Duodenal mucosa (tissue), 2 donors: ENCODE measurements around the gene PATJ.
"Not testable (repeated sequence)": the region's sequence is repeated elsewhere in the genome, so short reads cannot be mapped to it uniquely, and the experiment has no call there.

Source experiments
- H3K27ac ChIP-seq: one replicate; pipeline ENCODE4 v1.7.0; 2013; ENCODE audit warnings: low read depth, low read length
- H3K27me3 ChIP-seq, 2 donors: one replicate each; pipeline ENCODE4 v1.7.0; 2013; ENCODE audit warnings: low read length in 2 of 2, control low read depth in 1 of 2; ENCODE audit not compliant: insufficient read depth in 2 of 2, control insufficient read depth in 1 of 2
- H3K36me3 ChIP-seq, 2 donors: one replicate each; pipeline ENCODE4 v1.7.0; 2013; ENCODE audit warnings: low read length in 2 of 2, control low read depth in 1 of 2; ENCODE audit not compliant: insufficient read depth in 2 of 2, control insufficient read depth in 1 of 2
- H3K4me1 ChIP-seq, 2 donors: one replicate each; pipeline ENCODE4 v1.7.0; 2013; ENCODE audit warnings: low read length in 2 of 2, control low read depth in 1 of 2; ENCODE audit not compliant: insufficient read depth in 2 of 2, control insufficient read depth in 1 of 2
- H3K4me3 ChIP-seq, 2 donors: one replicate each; pipeline ENCODE4 v1.7.0; 2013; ENCODE audit warnings: low read length in 2 of 2, low read depth in 1 of 2
- H3K9ac ChIP-seq, 2 donors: one replicate each; pipeline ENCODE4 v1.7.0; 2013; ENCODE audit warnings: low read length in 2 of 2, low read depth in 1 of 2
- H3K9me3 ChIP-seq, 2 donors: one replicate each; pipeline ENCODE4 v1.7.0; 2013; ENCODE audit warnings: low read length in 2 of 2, control low read depth in 1 of 2; ENCODE audit not compliant: control insufficient read depth in 1 of 2

PATJ gene

DNA sequence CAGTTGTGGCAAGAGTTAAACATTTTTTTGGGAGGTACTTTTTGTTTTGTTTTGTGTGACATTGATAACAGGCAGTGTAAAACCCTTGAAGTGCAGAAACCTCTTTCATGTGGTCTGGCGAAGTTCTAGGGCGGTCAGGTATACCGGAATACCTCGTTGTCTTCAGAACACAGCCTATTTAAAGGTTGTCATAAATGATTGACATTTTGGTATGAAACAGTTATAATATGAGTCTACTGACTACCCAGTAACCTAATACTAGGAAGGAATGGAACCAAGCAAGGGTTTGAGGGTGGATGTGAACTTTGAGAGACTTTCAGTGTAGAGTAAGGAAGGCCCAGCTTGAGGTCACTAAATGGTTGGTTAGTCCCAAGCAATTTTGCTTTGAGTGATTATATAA is 40.5 kb downstream of the PATJ start:
- H3K27me3 ChIP-seq, result no peaks in the 10 kb centered on the region
- H3K27ac ChIP-seq, result no peak overlapping the region
- no peaks in the 10 kb centered on the region for H3K9me3 ChIP-seq
- peaks cover 13 to 17% of the 10 kb centered on the region in 2 donors for H3K36me3 ChIP-seq
- H3K4me3 ChIP-seq, result no peak overlapping the region
- no peak overlapping the region for H3K9ac ChIP-seq
- peaks cover 0 to 3% of the 10 kb centered on the region in 2 donors for H3K4me1 ChIP-seq

DNA sequence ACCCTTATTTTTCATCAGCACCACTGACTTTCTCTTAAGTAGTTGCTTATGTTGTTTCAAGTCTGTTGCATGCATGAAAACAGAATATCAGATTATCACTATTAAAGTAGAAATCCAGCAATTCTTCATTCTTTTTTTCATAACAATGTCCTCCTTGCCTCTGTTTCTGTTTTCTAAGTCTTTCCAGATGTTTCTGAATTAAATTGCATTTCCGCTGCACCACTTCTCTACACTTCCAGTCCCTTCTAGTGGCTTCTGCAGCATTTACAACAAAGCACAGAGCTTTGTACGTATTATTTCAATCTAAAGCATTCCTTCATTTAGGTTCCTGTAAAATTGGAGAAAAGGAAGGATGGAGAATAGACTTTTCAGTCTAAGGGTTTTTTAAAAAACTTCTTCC is 42.4 kb downstream of the PATJ start:
- Histone ChIP-seq H3K4me3 (no peak overlapping the region), H3K9me3 (no peaks in the 10 kb centered on the region), H3K27me3 (no peaks in the 10 kb centered on the region), H3K27ac (no peak overlapping the region), H3K4me1 (peaks cover 0 to 3% of the 10 kb centered on the region in 2 donors), H3K36me3 (peaks cover 15 to 18% of the 10 kb centered on the region in 2 donors), H3K9ac (no peak overlapping the region)

DNA sequence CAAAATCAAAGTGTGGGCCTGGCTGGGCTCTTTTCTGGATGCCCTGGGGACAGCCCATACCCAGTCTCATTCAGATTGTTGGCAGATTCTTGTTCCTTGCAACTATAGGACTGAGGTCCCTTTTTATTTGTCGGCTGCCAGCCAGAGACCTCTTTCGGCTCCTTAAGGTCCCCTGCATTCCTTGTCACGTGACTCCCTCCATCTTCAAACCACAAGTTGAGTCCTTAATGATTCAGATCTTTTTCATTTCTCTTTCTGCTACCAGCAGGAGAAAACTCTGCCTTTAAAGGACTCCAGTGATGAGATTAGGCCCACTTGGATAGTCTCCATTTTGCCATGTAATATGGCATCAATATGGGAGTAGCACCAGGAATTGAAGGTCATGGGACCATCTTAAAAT is 48.6 kb downstream of the PATJ start:
- H3K27ac ChIP-seq, result no peak overlapping the region
- no peak overlapping the region for H3K9ac ChIP-seq
- H3K9me3 ChIP-seq, result no peaks in the 10 kb centered on the region
- no peaks in the 10 kb centered on the region for H3K4me1 ChIP-seq
- no peak overlapping the region for H3K4me3 ChIP-seq
- no peaks in the 10 kb centered on the region for H3K27me3 ChIP-seq
- H3K36me3 ChIP-seq, result peaks cover 8 to 11% of the 10 kb centered on the region in 2 donors

DNA sequence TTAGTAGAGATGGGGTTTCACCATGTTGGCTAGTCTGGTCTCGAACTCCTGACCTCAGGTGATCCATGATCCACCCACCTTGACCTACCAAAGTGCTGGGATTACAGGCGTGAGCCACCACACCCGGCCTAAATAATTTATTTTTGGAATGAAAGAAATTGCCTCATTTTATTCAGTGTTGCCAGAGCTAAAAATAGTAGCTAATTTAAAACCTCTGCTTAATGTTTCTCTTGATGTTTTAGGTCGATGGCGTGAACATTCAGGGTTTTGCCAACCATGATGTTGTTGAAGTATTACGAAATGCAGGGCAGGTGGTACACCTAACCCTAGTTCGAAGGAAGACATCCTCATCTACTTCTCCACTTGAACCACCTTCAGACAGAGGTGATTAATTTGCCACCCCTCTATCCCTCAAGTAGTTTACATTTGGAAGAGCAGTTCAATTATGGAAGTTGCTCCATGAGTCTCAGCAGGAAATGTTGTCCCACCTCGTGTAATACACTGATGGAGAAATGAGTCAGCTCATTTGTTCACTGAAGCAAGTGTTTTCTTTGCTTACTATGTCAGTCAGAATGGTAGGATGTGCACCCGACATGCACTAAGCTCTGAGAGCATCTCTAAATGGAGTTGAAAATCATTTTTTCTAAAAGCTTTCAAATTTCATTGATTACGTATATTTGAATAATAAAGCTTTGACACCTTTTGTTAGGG is 54.9 kb downstream of the PATJ start:
- peaks cover 7 to 15% of the 10 kb centered on the region in 2 donors for H3K36me3 ChIP-seq
- H3K27ac ChIP-seq, result no peak overlapping the region
- no peaks in the 10 kb centered on the region for H3K4me1 ChIP-seq
- no peak overlapping the region for H3K4me3 ChIP-seq
- no peaks in the 10 kb centered on the region for H3K27me3 ChIP-seq
- H3K9me3 ChIP-seq, result no peaks in the 10 kb centered on the region
- H3K9ac ChIP-seq, result no peak overlapping the region

DNA sequence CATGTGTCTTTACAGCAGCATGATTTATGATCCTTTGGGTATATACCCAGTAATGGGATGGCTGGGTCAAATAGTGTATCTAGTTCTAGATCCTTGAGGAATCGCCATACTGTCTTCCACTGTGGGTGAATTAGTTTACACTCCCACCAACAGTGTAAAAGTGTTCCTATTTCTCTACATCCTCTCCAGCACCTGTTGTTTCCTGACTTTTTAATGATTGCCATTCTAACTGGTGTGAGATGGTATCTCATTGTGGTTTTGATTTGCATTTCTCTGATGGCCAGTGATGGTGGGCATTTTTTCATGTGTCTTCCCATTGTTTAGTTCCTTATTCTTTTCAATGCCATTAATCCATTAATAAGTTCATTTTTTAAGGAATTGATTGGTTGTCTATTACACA is 58.8 kb downstream of the PATJ start:
- H3K36me3 ChIP-seq, result peaks cover 7 to 11% of the 10 kb centered on the region in 2 donors
- not testable (repeated sequence) for H3K4me1 ChIP-seq, H3K9me3 ChIP-seq, H3K27me3 ChIP-seq, H3K4me3 ChIP-seq, H3K27ac ChIP-seq, H3K9ac ChIP-seq

DNA sequence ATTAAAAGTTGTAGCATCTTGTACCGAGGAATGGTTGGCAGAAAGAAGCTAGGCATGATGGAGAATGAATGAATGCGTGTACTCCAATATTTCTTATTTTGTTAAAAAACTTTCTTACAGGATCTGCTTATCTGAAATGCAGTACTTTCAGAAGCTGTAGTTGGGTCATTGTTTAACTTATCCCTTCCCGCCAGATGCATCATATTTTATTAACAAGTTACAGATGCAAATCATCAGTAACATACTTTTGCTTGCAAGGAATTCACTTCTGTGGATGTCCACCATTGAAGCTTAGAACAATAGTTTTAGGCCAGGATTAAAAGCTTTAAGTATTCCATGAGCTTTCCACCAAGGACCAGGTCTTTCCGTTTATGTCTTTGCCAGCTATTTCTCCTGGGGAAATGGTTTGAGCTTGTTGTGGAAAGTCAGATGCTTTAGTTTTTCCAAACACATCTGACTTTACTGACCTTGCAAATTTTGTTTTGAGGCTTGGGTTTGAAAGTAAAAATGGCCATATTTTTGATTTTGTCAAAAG is 65.4 kb downstream of the PATJ start:
- Histone ChIP-seq H3K9me3 (no peaks in the 10 kb centered on the region), H3K4me1 (peaks cover 0 to 9% of the 10 kb centered on the region in 2 donors), H3K9ac (no peak overlapping the region), H3K36me3 (peaks cover 0 to 6% of the 10 kb centered on the region in 2 donors), H3K4me3 (no peak overlapping the region), H3K27me3 (no peaks in the 10 kb centered on the region), H3K27ac (no peak overlapping the region)

DNA sequence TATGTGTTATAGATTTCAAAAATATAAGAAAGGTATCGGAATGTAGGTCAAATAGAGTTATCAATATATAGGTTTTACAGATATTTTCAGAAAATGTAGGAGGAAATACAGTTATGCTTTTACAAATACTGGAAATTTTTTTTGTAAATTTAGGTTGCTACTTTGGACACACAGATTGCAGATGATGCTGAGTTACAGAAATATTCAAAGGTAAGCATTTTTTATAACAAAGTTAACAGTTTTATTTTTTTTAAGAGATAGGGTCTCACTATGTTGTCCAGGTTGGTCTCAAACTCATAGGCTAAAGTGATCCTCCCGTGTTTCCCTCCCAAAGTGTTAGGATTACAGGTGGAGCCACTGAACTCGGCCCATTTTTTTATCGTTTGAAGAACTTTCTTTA is 66.0 kb downstream of the PATJ start:
- no peak overlapping the region for H3K4me3 ChIP-seq
- no peaks in the 10 kb centered on the region for H3K27me3 ChIP-seq
- no peaks in the 10 kb centered on the region for H3K9me3 ChIP-seq
- H3K9ac ChIP-seq, result no peak overlapping the region
- H3K36me3 ChIP-seq, result peaks cover 0 to 9% of the 10 kb centered on the region in 2 donors
- peaks cover 0 to 9% of the 10 kb centered on the region in 2 donors for H3K4me1 ChIP-seq
- no peak overlapping the region for H3K27ac ChIP-seq

DNA sequence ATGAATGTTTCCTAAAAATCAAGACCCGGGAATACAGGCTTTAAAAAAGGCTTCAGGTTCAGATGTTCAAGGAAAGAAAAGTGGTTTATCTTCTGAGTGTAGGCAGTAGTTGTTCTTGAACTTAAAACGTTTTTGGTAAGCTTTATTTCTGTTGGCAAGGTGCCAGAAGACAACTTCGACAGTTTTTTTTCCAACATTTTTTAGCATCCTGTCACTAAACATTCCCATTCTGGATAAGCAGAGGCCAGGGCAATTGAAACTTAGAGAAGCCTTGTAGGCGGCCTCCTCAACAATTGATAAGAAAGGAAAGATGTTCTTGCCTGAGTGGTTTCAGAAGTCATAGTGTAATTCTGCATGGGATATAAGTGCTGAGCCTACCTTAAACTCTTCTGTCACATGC is 66.7 kb downstream of the PATJ start:
- no peak overlapping the region for H3K9ac ChIP-seq
- peaks cover 0 to 9% of the 10 kb centered on the region in 2 donors for H3K36me3 ChIP-seq
- no peaks in the 10 kb centered on the region for H3K9me3 ChIP-seq
- no peaks in the 10 kb centered on the region for H3K27me3 ChIP-seq
- H3K4me3 ChIP-seq, result no peak overlapping the region
- peaks cover 0 to 9% of the 10 kb centered on the region in 2 donors for H3K4me1 ChIP-seq
- no peak overlapping the region for H3K27ac ChIP-seq

DNA sequence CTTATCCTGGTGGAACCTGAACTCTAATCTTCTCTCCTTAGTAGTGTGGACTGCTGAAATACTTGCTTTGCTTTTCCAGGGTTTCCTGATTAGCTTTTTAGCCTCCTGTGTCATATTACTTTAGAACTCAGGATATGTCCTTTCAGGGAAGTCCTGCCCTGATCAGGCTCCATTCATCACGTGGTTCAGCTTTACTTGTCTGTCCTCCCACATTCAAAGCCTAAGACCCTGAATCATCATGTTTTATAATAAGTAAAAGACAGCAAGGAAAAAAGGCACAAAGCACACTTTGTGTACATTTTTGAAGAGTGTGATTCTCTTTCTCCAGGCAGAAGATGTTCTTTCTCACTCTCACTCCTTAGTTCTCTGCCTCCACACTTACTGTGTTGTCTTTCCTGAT is 70.6 kb downstream of the PATJ start:
- Histone ChIP-seq H3K27ac (no peak overlapping the region), H3K9ac (no peak overlapping the region), H3K36me3 (peaks cover 0 to 12% of the 10 kb centered on the region in 2 donors)

DNA sequence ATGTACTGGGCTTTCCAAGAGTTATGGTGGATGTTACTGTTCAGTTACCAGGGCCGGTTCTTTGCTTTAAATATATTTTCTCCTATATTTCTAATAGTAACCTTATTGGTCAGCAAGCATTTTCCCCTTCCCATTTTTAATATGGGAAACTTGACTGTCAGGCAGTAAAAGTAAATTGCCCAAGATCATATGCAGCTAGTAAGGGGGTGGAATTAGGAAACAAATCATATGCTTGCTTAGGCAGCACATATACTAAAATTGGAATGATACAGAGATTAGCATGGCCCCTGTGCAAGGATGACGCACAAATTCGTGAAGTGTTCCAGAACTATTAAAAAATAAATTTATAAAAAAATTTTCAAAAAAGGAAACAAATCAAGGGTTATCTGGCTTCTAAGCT is 73.9 kb downstream of the PATJ start:
- Histone ChIP-seq H3K27ac (no peak overlapping the region), H3K4me1 (no peaks in the 10 kb centered on the region), H3K9ac (no peak overlapping the region), H3K4me3 (no peak overlapping the region), H3K9me3 (no peaks in the 10 kb centered on the region), H3K27me3 (no peaks in the 10 kb centered on the region), H3K36me3 (peaks cover 0 to 27% of the 10 kb centered on the region in 2 donors)

More for the DNA sequence above, 70.6 kb downstream of the PATJ start:
- H3K4me3 ChIP-seq, result no peak overlapping the region
- H3K9me3 ChIP-seq, result no peaks in the 10 kb centered on the region
- no peaks in the 10 kb centered on the region for H3K27me3 ChIP-seq
- no peaks in the 10 kb centered on the region for H3K4me1 ChIP-seq
